NT2/D1 (cell line): ENCODE data around the gene TMEM86A.

Experiments
- DNase-seq: peaks from one replicate; pipeline ENCODE4 v3.0.0-alpha.2; 2011; ENCODE audit warnings: low read depth, low spot score
- H3K27me3 ChIP-seq: 2 replicates; pipeline ENCODE4 v1.6.0; 2011; ENCODE audit warnings: mild to moderate bottlenecking; ENCODE audit not compliant: insufficient read length, insufficient read depth
- H3K36me3 ChIP-seq: 2 replicates; pipeline ENCODE4 v1.6.1; 2011; ENCODE audit warnings: mild to moderate bottlenecking, low read length, mixed read lengths; ENCODE audit not compliant: insufficient read depth, insufficient read length
- H3K4me1 ChIP-seq: 2 replicates; pipeline ENCODE4 v1.5.1; 2011; ENCODE audit not compliant: insufficient read depth, insufficient read length
- H3K4me3 ChIP-seq: 2 replicates; pipeline ENCODE4 v1.5.1; 2011; ENCODE audit warnings: low read depth; ENCODE audit not compliant: insufficient read length
- H3K9ac ChIP-seq: 2 replicates; pipeline ENCODE4 v1.6.0; 2011; ENCODE audit warnings: low read depth; ENCODE audit not compliant: insufficient read length
- H3K9me3 ChIP-seq: 2 replicates; pipeline ENCODE4 v1.5.1; 2011; ENCODE audit warnings: mild to moderate bottlenecking, low read length; ENCODE audit not compliant: insufficient read depth
- SUZ12 ChIP-seq: IDR thresholded peaks from 2 replicates; pipeline ENCODE4 v1.6.1; 2011; ENCODE audit not compliant: insufficient read length, insufficient read depth; ENCODE audit errors: extremely low read depth
- YY1 ChIP-seq: IDR thresholded peaks from 2 replicates; pipeline ENCODE4 v1.6.1; 2011; ENCODE audit not compliant: insufficient read length, insufficient read depth
- ZNF274 ChIP-seq: IDR thresholded peaks from 2 replicates; pipeline ENCODE4 v1.6.1; 2011; ENCODE audit warnings: mild to moderate bottlenecking, low read depth, low read length

TMEM86A gene

GRCh38 chr11:18743365-18743764 lies 44.8 kb downstream of the TMEM86A start:
- H3K9ac ChIP-seq = no peak overlapping the region
- no peaks in the 10 kb centered on the region for H3K9me3 ChIP-seq
- no peak for DNase-seq
- no peak overlapping the region for H3K4me3 ChIP-seq
- H3K36me3 ChIP-seq = no peaks in the 10 kb centered on the region
- no peaks in the 10 kb centered on the region for H3K27me3 ChIP-seq
- no peak for TF ChIP-seq YY1
- TF ChIP-seq ZNF274 = no peak
- no peak for TF ChIP-seq SUZ12
- H3K4me1 ChIP-seq = peaks cover 2% of the 10 kb centered on the region

GRCh38 chr11:18743900-18744514 lies 45.4 kb downstream of the TMEM86A start:
- no peak overlapping the region for H3K9ac ChIP-seq
- peaks cover 7% of the 10 kb centered on the region for H3K4me1 ChIP-seq
- no peaks in the 10 kb centered on the region for H3K9me3 ChIP-seq
- no peak overlapping the region for H3K4me3 ChIP-seq
- no peaks in the 10 kb centered on the region for H3K27me3 ChIP-seq
- no peak for DNase-seq
- no peaks in the 10 kb centered on the region for H3K36me3 ChIP-seq
- TF ChIP-seq ZNF274 (no peak), SUZ12 (no peak), YY1 (no peak)

- H3K9ac ChIP-seq = no peak overlapping the region
- no peak for DNase-seq
- no peak overlapping the region for H3K4me3 ChIP-seq
- no peak for TF ChIP-seq YY1
- no peak for TF ChIP-seq SUZ12
- no peak for TF ChIP-seq ZNF274
- peaks cover 8% of the 10 kb centered on the region for H3K4me1 ChIP-seq
- H3K9me3 ChIP-seq = no peaks in the 10 kb centered on the region
- no peaks in the 10 kb centered on the region for H3K27me3 ChIP-seq
- H3K36me3 ChIP-seq = no peaks in the 10 kb centered on the region
These were observed 46.7 kb downstream of the TMEM86A start for GRCh38 chr11:18745251-18745650.

GRCh38 chr11:18748766-18749365 lies 50.3 kb downstream of the TMEM86A start:
- Histone ChIP-seq H3K9ac (peak overlapping the region; percentile 8), H3K36me3 (no peaks in the 10 kb centered on the region), H3K4me3 (no peak overlapping the region), H3K27me3 (no peaks in the 10 kb centered on the region), H3K9me3 (no peaks in the 10 kb centered on the region), H3K4me1 (peaks cover 7% of the 10 kb centered on the region)
- TF ChIP-seq SUZ12 = no peak
- TF ChIP-seq ZNF274 = no peak
- TF ChIP-seq YY1 = no peak
- no peak for DNase-seq

GRCh38 chr11:18749681-18750319 lies 51.2 kb downstream of the TMEM86A start:
- H3K9me3 ChIP-seq = no peaks in the 10 kb centered on the region
- H3K36me3 ChIP-seq = no peaks in the 10 kb centered on the region
- H3K9ac ChIP-seq = no peak overlapping the region
- DNase-seq = peak; percentile 64
- H3K4me3 ChIP-seq = no peak overlapping the region
- no peak for TF ChIP-seq YY1
- TF ChIP-seq SUZ12 = no peak
- TF ChIP-seq ZNF274 = no peak
- H3K27me3 ChIP-seq = no peaks in the 10 kb centered on the region
- peaks cover 7% of the 10 kb centered on the region for H3K4me1 ChIP-seq

GRCh38 chr11:18750944-18751343 lies 52.4 kb downstream of the TMEM86A start:
- TF ChIP-seq SUZ12 (no peak), ZNF274 (no peak)
- H3K9me3 ChIP-seq = no peaks in the 10 kb centered on the region
- peaks cover 7% of the 10 kb centered on the region for H3K4me1 ChIP-seq
- H3K27me3 ChIP-seq = no peaks in the 10 kb centered on the region
- DNase-seq = no peak
- H3K4me3 ChIP-seq = no peak overlapping the region
- H3K36me3 ChIP-seq = no peaks in the 10 kb centered on the region
- no peak overlapping the region for H3K9ac ChIP-seq

- Histone ChIP-seq H3K27me3 (no peaks in the 10 kb centered on the region), H3K4me1 (peaks cover 7% of the 10 kb centered on the region), H3K9me3 (no peaks in the 10 kb centered on the region), H3K36me3 (no peaks in the 10 kb centered on the region), H3K4me3 (no peak overlapping the region), H3K9ac (no peak overlapping the region)
- TF ChIP-seq SUZ12 (no peak), YY1 (no peak), ZNF274 (no peak)
- no peak for DNase-seq
These were observed 53.9 kb downstream of the TMEM86A start for GRCh38 chr11:18752502-18752901.
